ENCODE data around the gene PROB1. TPM values are rescaled to one million over a fixed set of nuclear protein-coding genes. Genes with fewer than 3 reads are reported as not detected.

The PROB1 gene
- total and polyA plus RNA-seq, 2 of the 13 experiments (the other 11 are each of a cell fraction or from before 2014, with no cell fraction given) = 0.69 to 1.1 TPM

DNA sequence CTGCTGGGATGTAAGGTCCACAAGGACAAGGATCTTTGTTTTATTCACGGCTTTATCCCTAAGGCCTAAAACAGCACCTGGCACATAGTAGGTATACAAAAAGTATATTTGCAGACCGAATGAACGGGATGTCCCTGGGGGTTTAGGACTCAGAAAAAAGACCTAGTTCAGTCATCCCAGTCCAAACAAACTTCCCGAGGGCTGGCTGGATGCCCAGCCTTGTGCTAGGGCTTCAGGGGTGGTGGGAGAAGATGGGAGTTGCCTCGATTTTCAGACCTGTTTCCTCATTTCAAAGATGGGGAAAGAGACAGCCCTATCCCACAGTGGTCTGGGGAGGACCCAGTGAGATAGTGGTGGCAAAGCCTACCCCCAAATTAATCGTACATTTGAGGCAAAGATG is 3.0 kb upstream of the PROB1 start:
- Histone ChIP-seq H3K36me3 (replicated peaks in 1 of 2; ENCODE audit: control insufficient read depth in 1 of 2, insufficient read depth in 2 of 2, low read length in 2 of 2) (no peaks in the 10 kb centered on the region; a peak in 2 of 5 replicates), H3K9ac (ENCODE audit: insufficient read depth, low read depth, low read length) (no peak overlapping the region), H3K27ac (ENCODE audit: extremely low read length, insufficient read depth, low read length) (no peak overlapping the region), H2AFZ (ENCODE audit: low read length) (no peak overlapping the region), H3K79me2 (ENCODE audit: insufficient read depth, low read length) (no peaks in the 10 kb centered on the region), H3K9me3 (ENCODE audit: low read length) (no peaks in the 10 kb centered on the region), H3K4me2 (ENCODE audit: low read depth, low read length) (no peak overlapping the region), H3K4me1 (ENCODE audit: insufficient read depth, low read length) (peaks cover 8% of the 10 kb centered on the region), H4K20me1 (ENCODE audit: insufficient read depth, low read length) (no peaks in the 10 kb centered on the region; the same call in 1 of the 2 replicates), H3K4me3 (replicated peaks in 1 of 3; ENCODE audit: insufficient read depth in 1 of 3, low read depth in 2 of 3, low read length in 3 of 3) (no peak overlapping the region), H3K27me3 (ENCODE audit: control insufficient read depth in 1 of 2, insufficient read depth in 2 of 2, low read length in 2 of 2) (no peaks in the 10 kb centered on the region)
- ChIA-PET POLR2A (no interaction called here), CTCF (ENCODE audit: low intra/inter-chr PET ratio, low total read pairs) (no interaction called here)
- no TSS peak for BruUV-seq (replicated peaks)
- TF ChIP-seq ZKSCAN1 (IDR thresholded peaks at IDR 0.05; ENCODE audit: low read length) (peak; percentile 82), ZNF747 (CRISPR knock-in tag; IDR thresholded peaks at IDR 0.05; ENCODE audit: borderline replicate concordance) (no peak), PHF8 (CRISPR knock-in tag; IDR thresholded peaks at IDR 0.05) (no peak), DNMT1 (CRISPR knock-in tag; IDR thresholded peaks at IDR 0.05) (no peak), ZNF17 (CRISPR knock-in tag; IDR thresholded peaks at IDR 0.05) (no peak), KAT2B (IDR thresholded peaks at IDR 0.05; ENCODE audit: borderline replicate concordance, low read depth, low read length) (no peak)
- TF ChIP-seq, protein P1, sequence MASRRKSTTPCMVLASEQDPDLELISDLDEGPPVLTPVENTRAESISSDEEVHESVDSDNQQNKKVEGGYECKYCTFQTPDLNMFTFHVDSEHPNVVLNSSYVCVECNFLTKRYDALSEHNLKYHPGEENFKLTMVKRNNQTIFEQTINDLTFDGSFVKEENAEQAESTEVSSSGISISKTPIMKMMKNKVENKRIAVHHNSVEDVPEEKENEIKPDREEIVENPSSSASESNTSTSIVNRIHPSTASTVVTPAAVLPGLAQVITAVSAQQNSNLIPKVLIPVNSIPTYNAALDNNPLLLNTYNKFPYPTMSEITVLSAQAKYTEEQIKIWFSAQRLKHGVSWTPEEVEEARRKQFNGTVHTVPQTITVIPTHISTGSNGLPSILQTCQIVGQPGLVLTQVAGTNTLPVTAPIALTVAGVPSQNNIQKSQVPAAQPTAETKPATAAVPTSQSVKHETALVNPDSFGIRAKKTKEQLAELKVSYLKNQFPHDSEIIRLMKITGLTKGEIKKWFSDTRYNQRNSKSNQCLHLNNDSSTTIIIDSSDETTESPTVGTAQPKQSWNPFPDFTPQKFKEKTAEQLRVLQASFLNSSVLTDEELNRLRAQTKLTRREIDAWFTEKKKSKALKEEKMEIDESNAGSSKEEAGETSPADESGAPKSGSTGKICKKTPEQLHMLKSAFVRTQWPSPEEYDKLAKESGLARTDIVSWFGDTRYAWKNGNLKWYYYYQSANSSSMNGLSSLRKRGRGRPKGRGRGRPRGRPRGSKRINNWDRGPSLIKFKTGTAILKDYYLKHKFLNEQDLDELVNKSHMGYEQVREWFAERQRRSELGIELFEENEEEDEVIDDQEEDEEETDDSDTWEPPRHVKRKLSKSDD (CRISPR knock-in tag; IDR thresholded peaks at IDR 0.05; ENCODE audit: low read depth) = no peak
- TF ChIP-seq, protein P2, sequence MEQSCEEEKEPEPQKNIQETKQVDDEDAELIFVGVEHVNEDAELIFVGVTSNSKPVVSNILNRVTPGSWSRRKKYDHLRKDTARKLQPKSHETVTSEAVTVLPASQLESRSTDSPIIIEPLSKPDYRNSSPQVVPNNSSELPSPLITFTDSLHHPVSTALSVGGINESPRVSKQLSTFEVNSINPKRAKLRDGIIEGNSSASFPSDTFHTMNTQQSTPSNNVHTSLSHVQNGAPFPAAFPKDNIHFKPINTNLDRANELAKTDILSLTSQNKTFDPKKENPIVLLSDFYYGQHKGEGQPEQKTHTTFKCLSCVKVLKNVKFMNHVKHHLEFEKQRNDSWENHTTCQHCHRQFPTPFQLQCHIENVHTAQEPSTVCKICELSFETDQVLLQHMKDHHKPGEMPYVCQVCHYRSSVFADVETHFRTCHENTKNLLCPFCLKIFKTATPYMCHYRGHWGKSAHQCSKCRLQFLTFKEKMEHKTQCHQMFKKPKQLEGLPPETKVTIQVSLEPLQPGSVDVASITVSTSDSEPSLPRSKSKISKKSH (CRISPR knock-in tag; IDR thresholded peaks at IDR 0.05; ENCODE audit: borderline replicate concordance) = no peak
- FAIRE-seq = no peak
- no peak for ATAC-seq
- DNase-seq (ENCODE audit: low spot score) = no peak
- intact Hi-C loops (cut with micrococcal nuclease; ENCODE audit: unreplicated experiment) (no loop called here), in situ Hi-C loops (cut with HindIII; ENCODE audit: extremely low pct_ligation_motif_present, low pct_unique_long_range_greater_than_20kb) (no loop called here)
- 54% methylated on average over 6 of the region's 6 CpGs for WGBS (ENCODE audit: low lambda C conversion rate)
